Uterus (tissue), 4 donors: ENCODE results near the gene CDC25A. TPM values are rescaled to one million over a fixed set of nuclear protein-coding genes. Genes with fewer than 3 reads are reported as not detected.

Source experiments
- DNase-seq, 2 donors: peaks; one replicate each; pipeline ENCODE4 v3.0.0-alpha.2; 2019 to 2020
- H3K27ac ChIP-seq, 2 donors: fragments of 200-600 bp; sonication (generic); 1 replicate in 1 of 2; 2 replicates in 1 of 2; pipeline ENCODE4 v1.5.1; 2016 to 2018
- H3K27me3 ChIP-seq, 2 donors: fragments of 200-600 bp; sonication (generic); one replicate each; pipeline ENCODE4 v1.5.1; 2018 to 2019; ENCODE audit warnings: control low read depth in 1 of 2
- H3K36me3 ChIP-seq, 2 donors: fragments of 200-600 bp; sonication (generic); one replicate each; pipeline ENCODE4 v1.5.1; 2019; ENCODE audit warnings: control low read depth in 1 of 2
- H3K4me1 ChIP-seq, 2 donors: fragments of 200-600 bp; sonication (generic); one replicate each; pipeline ENCODE4 v1.5.1; 2018 to 2019; ENCODE audit warnings: control low read depth in 1 of 2
- H3K4me3 ChIP-seq, 2 donors: fragments of 200-600 bp; sonication (generic); 1 replicate in 1 of 2; 2 replicates in 1 of 2; pipeline ENCODE4 v1.5.1; 2018 to 2019; ENCODE audit warnings: mild to moderate bottlenecking in 1 of 2
- H3K9me3 ChIP-seq, 2 donors: fragments of 200-600 bp; sonication (generic); one replicate each; pipeline ENCODE4 v1.5.1; 2019; ENCODE audit warnings: control low read depth in 1 of 2
- POLR2A ChIP-seq, 2 donors: fragments of 450-650 bp; IDR thresholded peaks; one replicate each; pipeline ENCODE4 v1.6.1; 2016; ENCODE audit warnings: antibody characterized with exemption in 2 of 2, mild to moderate bottlenecking in 1 of 2, moderate library complexity in 1 of 2
- intact Hi-C: fragments of 100-400 bp; cut with DNase I; formaldehyde crosslinking; loops from one replicate; pipeline ENCODE4 v1.15.1; 2023; ENCODE audit warnings: low total_unique reads
- total RNA-seq, 4 donors: library from RNA; depleted of rRNA in 3 of 4; stranded (reverse); fragments of >200 nt in 3 of 4; gene quantifications; one replicate each; pipeline versions ENCODE4 v1.1.0 to v1.2.4, GENCODE V29; 2014 to 2023
- TF ChIP-seq, protein P1 (sequence below), 4 experiments: fragments of 200-600 bp in 2 of 4; fragments of 450-650 bp in 2 of 4; sonication (generic) in 2 of 4; IDR thresholded peaks; one replicate each; pipeline ENCODE4 v1.5.1; 2016 to 2019; ENCODE audit warnings: antibody characterized with exemption in 4 of 4, mild to moderate bottlenecking in 2 of 4, moderate library complexity in 1 of 4
- donor health status: DM: yes; HTN: yes; CAD: no.

CDC25A gene
- total RNA-seq, 4 donors from 2014 or later = 0.67 to 10.5 TPM; not detected in 2

DNA sequence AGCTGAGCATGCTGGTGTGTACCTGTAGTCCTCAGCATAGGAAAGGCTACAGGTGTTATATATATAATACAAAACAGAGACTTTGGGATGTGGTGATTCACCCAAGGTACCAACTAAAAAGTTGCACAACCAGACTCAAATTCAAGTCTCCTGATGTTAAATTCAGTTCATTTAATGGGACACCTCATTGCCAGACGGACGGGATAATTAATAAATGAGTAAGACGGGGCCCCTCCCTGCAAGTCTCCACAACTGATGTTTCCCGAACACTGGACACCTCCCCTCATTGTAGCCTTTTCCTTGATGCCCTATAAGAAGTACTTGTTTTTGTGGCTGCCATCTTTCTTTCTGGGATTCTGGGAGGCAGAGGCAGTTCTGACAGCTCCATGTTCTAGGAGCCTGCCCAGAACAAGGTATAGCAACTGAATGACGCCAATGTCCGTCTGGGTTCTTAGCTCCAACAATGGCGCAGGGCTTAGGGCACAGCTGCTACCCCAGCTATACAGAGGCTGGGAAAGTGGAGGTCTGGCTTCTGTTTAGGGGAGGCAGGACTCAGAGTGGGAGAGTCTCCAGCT is 50.7 kb downstream of the CDC25A start:
- intact Hi-C loops = no loop called here
- H3K27ac ChIP-seq = no peak overlapping the region
- H3K4me3 ChIP-seq = no peak overlapping the region
- no peak for TF ChIP-seq POLR2A (IDR thresholded peaks at IDR 0.05)
- TF ChIP-seq, protein P1, sequence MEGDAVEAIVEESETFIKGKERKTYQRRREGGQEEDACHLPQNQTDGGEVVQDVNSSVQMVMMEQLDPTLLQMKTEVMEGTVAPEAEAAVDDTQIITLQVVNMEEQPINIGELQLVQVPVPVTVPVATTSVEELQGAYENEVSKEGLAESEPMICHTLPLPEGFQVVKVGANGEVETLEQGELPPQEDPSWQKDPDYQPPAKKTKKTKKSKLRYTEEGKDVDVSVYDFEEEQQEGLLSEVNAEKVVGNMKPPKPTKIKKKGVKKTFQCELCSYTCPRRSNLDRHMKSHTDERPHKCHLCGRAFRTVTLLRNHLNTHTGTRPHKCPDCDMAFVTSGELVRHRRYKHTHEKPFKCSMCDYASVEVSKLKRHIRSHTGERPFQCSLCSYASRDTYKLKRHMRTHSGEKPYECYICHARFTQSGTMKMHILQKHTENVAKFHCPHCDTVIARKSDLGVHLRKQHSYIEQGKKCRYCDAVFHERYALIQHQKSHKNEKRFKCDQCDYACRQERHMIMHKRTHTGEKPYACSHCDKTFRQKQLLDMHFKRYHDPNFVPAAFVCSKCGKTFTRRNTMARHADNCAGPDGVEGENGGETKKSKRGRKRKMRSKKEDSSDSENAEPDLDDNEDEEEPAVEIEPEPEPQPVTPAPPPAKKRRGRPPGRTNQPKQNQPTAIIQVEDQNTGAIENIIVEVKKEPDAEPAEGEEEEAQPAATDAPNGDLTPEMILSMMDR (IDR thresholded peaks at IDR 0.05) = no peak
- H3K9me3 ChIP-seq = no peaks in the 10 kb centered on the region
- no peak for DNase-seq
- H3K4me1 ChIP-seq = no peaks in the 10 kb centered on the region
- H3K27me3 ChIP-seq = no peaks in the 10 kb centered on the region
- no peaks in the 10 kb centered on the region for H3K36me3 ChIP-seq

GRCh38 chr3:48135552-48136495 is 52.4 kb downstream of the CDC25A start:
- Histone ChIP-seq H3K27ac (no peak overlapping the region), H3K4me1 (no peaks in the 10 kb centered on the region), H3K9me3 (no peaks in the 10 kb centered on the region), H3K27me3 (no peaks in the 10 kb centered on the region), H3K4me3 (no peak overlapping the region), H3K36me3 (no peaks in the 10 kb centered on the region)
- intact Hi-C loops = no loop called here
- TF ChIP-seq, protein P1 (IDR thresholded peaks at IDR 0.05) = no peak
- TF ChIP-seq POLR2A (IDR thresholded peaks at IDR 0.05) = no peak
- DNase-seq = no peak

DNA sequence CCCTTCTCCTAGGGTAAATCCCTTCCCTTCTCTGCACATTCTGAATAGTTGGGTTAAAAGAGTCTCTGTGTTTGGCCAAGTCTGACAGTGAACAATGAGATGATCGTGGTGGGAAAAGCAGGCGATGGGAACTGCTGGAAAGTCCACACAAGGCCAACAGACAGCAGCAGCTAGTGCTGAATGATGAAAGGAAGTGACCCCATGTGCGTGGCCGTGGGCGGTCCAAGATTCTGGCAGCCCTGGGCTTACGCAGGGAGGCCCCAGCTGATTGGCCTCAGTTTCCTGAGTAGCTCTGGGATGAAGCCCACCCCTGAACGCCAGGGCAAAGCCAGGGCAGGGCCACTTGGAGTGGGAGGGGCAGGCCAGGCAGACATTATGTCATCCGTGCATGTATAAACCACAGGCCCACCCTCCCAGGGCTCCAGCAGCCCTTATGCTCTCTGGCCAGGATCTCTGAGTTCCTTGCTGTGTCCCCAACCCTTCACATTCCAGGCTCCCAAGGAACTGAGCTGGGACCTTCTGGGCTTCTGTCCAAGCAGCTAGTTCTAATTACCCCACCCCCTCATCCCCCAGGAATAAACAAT is 57.8 kb downstream of the CDC25A start:
- intact Hi-C loops = no loop called here
- Histone ChIP-seq H3K4me3 (no peak overlapping the region), H3K9me3 (no peaks in the 10 kb centered on the region), H3K36me3 (no peaks in the 10 kb centered on the region), H3K27me3 (no peaks in the 10 kb centered on the region), H3K4me1 (no peaks in the 10 kb centered on the region), H3K27ac (peak overlapping the region; percentile 72 to 80)
- TF ChIP-seq POLR2A (IDR thresholded peaks at IDR 0.05) = no peak
- TF ChIP-seq, protein P1 (IDR thresholded peaks at IDR 0.05) = no peak
- peak; percentile 56 to 76 for DNase-seq

- Histone ChIP-seq H3K27ac (peak overlapping the region; percentile 72 to 80), H3K9me3 (no peaks in the 10 kb centered on the region), H3K27me3 (no peaks in the 10 kb centered on the region), H3K4me3 (no peak overlapping the region), H3K4me1 (no peaks in the 10 kb centered on the region), H3K36me3 (no peaks in the 10 kb centered on the region)
- no peak for TF ChIP-seq POLR2A (IDR thresholded peaks at IDR 0.05)
- TF ChIP-seq, protein P1 (IDR thresholded peaks at IDR 0.05) = no peak
- intact Hi-C loops = no loop called here
- no peak for DNase-seq
Measured at GRCh38 chr3:48129921-48130320, 58.3 kb downstream of the CDC25A start.

DNA sequence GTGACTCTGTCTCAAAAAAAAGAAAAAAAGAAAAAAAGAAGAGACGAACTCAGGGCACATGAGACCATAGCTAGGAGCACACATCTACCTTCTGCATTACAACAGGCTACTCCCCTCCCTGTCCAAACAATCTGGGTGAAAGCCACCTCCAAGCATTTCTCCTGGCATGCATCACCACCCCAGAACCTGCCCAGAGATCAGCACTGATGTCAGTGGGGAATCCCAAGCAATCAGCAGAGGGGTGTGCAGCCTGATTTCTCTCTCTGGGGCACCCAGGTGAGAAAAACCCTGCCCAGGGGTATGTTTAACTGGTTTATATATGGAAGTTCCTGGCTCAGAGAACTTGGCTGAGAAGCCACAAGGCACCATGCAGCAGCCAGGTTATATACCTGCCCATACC is 59.4 kb downstream of the CDC25A start:
- no peak for DNase-seq
- intact Hi-C loops = no loop called here
- H3K27me3 ChIP-seq = no peaks in the 10 kb centered on the region
- no peak overlapping the region for H3K4me3 ChIP-seq
- TF ChIP-seq, protein P1 (IDR thresholded peaks at IDR 0.05) = no peak
- TF ChIP-seq POLR2A (IDR thresholded peaks at IDR 0.05) = no peak
- H3K9me3 ChIP-seq = no peaks in the 10 kb centered on the region
- no peak overlapping the region for H3K27ac ChIP-seq
- no peaks in the 10 kb centered on the region for H3K4me1 ChIP-seq
- H3K36me3 ChIP-seq = no peaks in the 10 kb centered on the region
